ENCODE data around the gene ATG101. TPM values are rescaled to one million over a fixed set of nuclear protein-coding genes. Genes with fewer than 3 reads are reported as not detected.

ATG101 gene
- total RNA-seq, 2 donors from 2014 or later = 43.0 to 46.6 TPM

- DNase-seq (ENCODE audit: low spot score) (no peak), ATAC-seq (ENCODE audit: insufficient number of reproducible peaks, low FRiP score, low read depth) (no peak)
- no peaks in the 10 kb centered on the region for H3K27me3 ChIP-seq (replicated peaks; ENCODE audit: insufficient read depth)
- H3K9me3 ChIP-seq = no peaks in the 10 kb centered on the region
- no peak overlapping the region for H3K4me3 ChIP-seq
- H3K36me3 ChIP-seq = peaks cover 19% of the 10 kb centered on the region
- H3K4me1 ChIP-seq (ENCODE audit: control insufficient read depth in 1 of 2, low read depth in 2 of 2) = peaks cover 7 to 16% of the 10 kb centered on the region in 2 donors
- H3K27ac ChIP-seq = peak overlapping the region in 1 of 2 donors; percentile 100
- TF ChIP-seq, protein P1, sequence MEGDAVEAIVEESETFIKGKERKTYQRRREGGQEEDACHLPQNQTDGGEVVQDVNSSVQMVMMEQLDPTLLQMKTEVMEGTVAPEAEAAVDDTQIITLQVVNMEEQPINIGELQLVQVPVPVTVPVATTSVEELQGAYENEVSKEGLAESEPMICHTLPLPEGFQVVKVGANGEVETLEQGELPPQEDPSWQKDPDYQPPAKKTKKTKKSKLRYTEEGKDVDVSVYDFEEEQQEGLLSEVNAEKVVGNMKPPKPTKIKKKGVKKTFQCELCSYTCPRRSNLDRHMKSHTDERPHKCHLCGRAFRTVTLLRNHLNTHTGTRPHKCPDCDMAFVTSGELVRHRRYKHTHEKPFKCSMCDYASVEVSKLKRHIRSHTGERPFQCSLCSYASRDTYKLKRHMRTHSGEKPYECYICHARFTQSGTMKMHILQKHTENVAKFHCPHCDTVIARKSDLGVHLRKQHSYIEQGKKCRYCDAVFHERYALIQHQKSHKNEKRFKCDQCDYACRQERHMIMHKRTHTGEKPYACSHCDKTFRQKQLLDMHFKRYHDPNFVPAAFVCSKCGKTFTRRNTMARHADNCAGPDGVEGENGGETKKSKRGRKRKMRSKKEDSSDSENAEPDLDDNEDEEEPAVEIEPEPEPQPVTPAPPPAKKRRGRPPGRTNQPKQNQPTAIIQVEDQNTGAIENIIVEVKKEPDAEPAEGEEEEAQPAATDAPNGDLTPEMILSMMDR (IDR thresholded peaks at IDR 0.05) = no peak
Observed at GRCh38 chr12:52053536-52054209, 16.1 kb upstream of the ATG101 start.

GRCh38 chr12:52054231-52054832 lies 15.4 kb upstream of the ATG101 start:
- ATAC-seq (ENCODE audit: insufficient number of reproducible peaks, low FRiP score, low read depth) (no peak), DNase-seq (ENCODE audit: low spot score) (no peak)
- H3K27ac ChIP-seq = no peak overlapping the region
- H3K9me3 ChIP-seq = no peaks in the 10 kb centered on the region
- H3K36me3 ChIP-seq = peaks cover 24% of the 10 kb centered on the region
- no peak overlapping the region for H3K4me3 ChIP-seq
- TF ChIP-seq, protein P1 (IDR thresholded peaks at IDR 0.05) = no peak
- peaks cover 7 to 14% of the 10 kb centered on the region in 2 donors for H3K4me1 ChIP-seq (ENCODE audit: control insufficient read depth in 1 of 2, low read depth in 2 of 2)
- H3K27me3 ChIP-seq (replicated peaks; ENCODE audit: insufficient read depth) = no peaks in the 10 kb centered on the region

DNA sequence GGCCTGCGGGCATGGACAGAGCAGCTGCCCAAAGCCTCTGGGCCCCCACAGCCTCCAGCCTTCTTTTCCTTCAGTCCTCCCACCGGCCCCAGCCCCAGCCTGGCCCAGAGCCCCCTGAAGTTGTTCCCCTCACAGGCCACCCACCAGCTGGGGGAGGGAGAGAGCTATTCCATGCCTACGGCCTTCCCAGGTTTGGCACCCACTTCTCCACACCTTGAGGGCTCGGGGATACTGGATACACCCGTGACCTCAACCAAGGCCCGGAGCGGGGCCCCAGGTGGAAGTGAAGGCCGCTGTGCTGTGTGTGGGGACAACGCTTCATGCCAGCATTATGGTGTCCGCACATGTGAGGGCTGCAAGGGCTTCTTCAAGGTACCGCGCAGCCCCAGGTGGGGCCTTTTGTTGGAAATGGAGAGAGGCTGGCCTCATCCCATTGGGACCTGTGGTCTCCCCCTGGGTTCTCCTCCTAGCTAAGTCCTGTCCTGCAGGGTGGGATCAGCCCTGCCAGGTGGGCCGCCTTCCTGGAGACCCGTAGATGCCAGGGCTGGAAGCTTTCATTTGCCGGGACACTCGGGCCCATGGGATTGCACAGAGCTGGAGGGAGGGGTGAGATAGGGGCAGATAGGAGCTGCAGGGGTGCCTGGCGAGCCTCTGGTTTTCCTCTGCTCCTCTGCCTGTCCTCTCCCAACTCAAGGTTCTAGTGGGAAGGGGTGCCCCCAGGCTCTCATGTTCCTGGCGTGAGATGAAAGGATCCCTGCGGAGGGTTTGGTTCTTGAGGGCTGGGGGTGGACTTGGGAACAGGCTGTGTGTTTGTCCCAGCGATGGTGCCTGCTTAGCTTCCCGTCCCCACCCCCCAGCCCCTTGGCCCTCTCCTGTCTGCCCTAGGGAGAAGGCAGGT lies 14.7 kb upstream of the ATG101 start:
- TF ChIP-seq, protein P1 (IDR thresholded peaks at IDR 0.05) = no peak
- H3K27ac ChIP-seq = no peak overlapping the region
- H3K4me1 ChIP-seq (ENCODE audit: control insufficient read depth in 1 of 2, low read depth in 2 of 2) = peaks cover 4 to 6% of the 10 kb centered on the region in 2 donors
- no peaks in the 10 kb centered on the region for H3K9me3 ChIP-seq
- no peak overlapping the region for H3K4me3 ChIP-seq
- DNase-seq (ENCODE audit: low spot score) = no peak
- H3K36me3 ChIP-seq = peaks cover 24% of the 10 kb centered on the region
- H3K27me3 ChIP-seq (replicated peaks; ENCODE audit: insufficient read depth) = no peaks in the 10 kb centered on the region
- ATAC-seq (ENCODE audit: insufficient number of reproducible peaks, low FRiP score, low read depth) = no peak

DNA sequence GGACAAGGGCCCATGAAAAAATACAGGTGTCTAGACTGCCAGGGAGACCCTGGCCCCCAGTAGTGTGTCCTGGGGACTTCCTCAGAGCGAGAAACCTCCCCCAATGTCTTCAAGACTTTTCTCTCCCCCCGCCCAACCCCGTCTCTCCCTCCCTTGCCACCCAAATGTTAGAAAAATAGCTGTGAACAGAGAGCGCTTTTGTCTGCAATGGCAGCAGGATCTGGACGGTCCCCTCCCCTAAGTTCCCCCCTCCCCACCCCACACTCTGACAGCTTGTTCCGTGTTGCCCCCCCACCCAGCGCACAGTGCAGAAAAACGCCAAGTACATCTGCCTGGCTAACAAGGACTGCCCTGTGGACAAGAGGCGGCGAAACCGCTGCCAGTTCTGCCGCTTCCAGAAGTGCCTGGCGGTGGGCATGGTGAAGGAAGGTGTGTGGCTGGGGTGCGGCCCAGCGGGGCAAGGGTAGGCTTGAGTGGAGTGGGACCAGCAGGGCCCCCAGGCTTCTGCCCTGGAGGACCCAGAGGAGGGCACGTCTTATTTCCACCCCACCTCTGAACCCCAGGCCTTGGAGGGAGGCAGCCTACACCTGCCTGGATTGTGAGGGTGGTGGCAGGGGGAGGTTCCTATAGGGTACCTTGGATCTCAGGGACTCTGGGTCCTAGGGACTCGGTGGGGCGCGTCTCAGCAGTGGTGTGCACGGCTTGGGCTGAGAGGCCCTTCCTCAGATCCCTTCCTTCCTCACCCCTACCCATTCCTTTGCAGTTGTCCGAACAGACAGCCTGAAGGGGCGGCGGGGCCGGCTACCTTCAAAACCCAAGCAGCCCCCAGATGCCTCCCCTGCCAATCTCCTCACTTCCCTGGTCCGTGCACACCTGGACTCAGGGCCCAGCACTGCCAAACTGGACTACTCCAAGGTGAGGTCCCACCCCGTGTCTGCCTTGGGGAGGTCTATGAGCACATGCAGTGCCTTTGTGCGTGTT lies 13.8 kb upstream of the ATG101 start:
- no peak for ATAC-seq (ENCODE audit: insufficient number of reproducible peaks, low FRiP score, low read depth)

More for the DNA sequence above, 13.8 kb upstream of the ATG101 start:
- peaks cover 24% of the 10 kb centered on the region for H3K36me3 ChIP-seq
- no peak for DNase-seq (ENCODE audit: low spot score)
- H3K4me3 ChIP-seq = no peak overlapping the region
- H3K27ac ChIP-seq = no peak overlapping the region
- H3K4me1 ChIP-seq (ENCODE audit: control insufficient read depth in 1 of 2, low read depth in 2 of 2) = no peaks in the 10 kb centered on the region
- TF ChIP-seq, protein P1 (IDR thresholded peaks at IDR 0.05) = no peak
- H3K27me3 ChIP-seq (replicated peaks; ENCODE audit: insufficient read depth) = no peaks in the 10 kb centered on the region
- H3K9me3 ChIP-seq = no peaks in the 10 kb centered on the region

All from thoracic aorta (tissue), 2 donors.